EL (cell line): Measurements from ENCODE around the gene RNU1-1.
"Not testable (repeated sequence)": the region's sequence is repeated elsewhere in the genome, so short reads cannot be mapped to it uniquely, and the experiment has no call there.

ENCODE experiments used
- DNase-seq: peaks from one replicate; pipeline ENCODE4 v3.0.0-alpha.2; 2016

RNU1-1 gene

DNA sequence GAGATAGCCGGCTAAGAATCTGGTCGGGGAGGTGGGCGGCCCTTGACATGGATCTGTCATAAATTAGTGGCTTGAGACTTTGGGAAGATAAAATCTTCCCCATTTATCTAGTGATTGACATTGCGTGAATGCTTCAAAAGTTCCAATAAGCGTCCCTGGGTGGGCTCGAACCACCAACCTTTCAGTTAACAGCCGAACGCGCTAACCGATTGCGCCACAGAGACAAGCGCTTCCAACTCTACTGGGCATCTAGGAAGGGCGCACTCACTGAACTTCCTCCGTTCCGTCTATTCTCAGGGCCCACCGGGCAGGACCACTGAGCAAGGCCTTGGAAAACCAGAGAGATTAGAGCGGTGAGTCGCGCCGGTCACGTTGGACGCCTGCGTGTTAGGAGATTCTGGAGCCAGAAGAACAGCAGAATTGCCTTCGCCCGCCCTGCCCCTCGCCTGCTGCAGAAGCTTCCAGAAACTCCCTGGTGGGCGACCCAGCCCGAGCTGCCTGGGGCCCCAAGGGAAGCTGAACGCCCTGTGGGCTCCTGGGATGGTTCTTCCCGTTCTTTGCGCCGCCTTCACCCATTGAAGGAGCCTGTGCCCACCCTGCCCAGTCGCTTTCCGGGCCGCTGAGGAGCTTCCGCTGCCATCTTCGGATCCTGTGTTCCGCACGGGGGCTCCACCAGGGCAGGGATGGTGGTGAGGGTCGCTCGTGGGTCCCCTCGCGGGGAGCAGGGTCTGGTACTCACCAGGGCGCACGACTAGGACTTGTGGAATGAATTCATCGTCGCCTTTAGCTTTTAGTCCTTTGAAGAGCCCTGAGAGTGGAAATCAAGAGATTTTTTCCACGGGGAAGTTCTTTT lies 6.6 kb upstream of the RNU1-1 start:
- DNase-seq = not testable (repeated sequence)

DNA sequence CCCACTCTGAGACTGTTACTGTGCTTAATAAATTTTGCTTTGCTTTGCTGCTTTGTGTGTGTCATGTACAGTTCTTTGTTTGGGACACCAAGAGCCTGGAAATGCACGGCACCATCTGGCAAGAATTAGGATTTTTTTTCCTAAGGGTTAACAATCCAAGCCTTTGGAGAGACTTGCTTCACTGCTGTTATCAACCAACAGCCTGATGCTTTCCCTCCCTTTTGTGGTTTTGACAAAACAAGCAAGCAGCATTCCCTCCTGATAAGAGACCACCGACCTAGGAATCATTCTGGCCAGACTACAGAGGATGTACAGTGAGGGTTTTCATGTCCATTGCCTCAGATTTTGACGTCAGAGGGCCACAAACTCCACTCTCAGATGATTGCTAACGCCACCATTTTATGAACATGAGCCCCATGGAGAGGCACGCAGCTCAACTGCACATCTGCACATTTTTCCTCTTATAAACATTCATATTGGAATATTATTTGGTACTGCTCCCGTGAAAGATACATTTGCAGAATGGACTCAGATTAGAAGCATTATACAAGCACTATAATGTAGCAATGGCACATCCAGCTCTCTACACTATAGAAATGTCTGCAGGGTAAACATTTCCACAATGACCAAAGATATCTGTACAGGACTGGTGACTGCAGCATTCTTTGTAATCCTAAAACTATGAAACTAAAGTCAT lies 5.3 kb upstream of the RNU1-1 start:
- not testable (repeated sequence) for DNase-seq

GRCh38 chr1:16518913-16519254 lies 4.8 kb upstream of the RNU1-1 start:
- DNase-seq = not testable (repeated sequence)

DNA sequence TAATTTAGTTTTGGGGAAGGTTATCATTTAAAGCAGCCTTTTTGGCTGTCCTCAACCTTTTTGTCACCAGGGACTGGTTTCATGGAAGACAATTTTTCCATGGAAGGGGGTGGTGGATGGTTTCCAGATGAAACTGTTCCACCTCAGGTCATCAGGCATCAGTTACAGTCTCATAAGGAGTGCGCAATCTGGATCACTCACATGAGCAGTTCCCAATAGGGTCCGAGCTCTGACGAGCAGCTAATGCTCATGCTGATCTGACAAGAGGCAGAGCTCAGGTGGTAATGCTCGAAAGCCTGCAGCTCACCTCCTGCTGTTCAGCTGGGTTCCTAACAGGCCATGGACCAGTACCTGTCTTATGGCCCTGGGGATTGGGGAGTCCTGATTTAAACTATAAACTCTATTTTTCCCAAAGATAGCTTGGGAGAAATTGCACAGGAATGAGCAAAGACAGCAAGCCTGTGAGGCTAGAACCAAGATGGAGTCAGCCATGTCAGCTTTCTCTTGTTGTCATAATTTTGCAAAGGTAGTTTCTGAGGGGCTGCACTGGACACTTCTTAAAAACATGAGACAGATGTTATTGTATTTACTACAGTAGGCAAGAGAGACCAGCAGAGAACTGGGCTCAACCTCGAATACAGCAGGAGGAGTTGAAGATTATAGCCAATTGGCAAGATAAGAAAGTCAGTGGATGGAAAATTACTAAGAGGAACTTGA lies 2.8 kb upstream of the RNU1-1 start:
- DNase-seq = not testable (repeated sequence)

DNA sequence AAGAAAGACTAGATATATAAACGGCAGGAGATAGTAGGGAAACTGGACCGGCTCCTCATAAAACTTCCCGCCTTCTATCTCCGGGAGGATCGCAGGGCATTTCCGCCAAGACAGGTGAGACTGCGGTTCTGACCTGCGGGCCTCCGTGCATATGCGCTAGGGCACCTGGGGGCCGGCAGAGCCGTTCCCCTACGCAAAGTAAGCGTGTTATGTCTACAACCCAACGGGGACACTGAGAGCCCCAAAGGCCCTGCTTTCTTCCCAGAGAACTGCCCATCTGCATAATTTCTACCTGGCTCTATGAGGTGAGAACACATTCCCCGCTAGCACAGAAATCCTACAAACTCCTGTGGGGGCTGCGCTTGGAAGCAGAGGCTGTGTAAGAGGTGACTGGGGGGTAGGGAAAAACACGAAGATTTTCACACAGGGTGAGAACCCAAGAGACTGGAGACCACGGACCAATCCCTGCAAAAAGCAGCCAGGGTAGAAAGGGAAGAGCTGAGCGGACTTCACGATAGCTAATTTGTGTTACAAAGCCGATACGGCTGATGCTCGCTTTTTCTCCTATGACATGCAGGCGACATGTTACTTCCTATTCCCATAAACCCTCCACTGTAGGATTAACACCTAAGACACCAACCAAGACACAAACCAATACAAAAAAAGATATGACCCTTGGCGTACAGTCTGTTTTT lies 526 bp downstream of the RNU1-1 start:
- peak; percentile 97 for DNase-seq

DNA sequence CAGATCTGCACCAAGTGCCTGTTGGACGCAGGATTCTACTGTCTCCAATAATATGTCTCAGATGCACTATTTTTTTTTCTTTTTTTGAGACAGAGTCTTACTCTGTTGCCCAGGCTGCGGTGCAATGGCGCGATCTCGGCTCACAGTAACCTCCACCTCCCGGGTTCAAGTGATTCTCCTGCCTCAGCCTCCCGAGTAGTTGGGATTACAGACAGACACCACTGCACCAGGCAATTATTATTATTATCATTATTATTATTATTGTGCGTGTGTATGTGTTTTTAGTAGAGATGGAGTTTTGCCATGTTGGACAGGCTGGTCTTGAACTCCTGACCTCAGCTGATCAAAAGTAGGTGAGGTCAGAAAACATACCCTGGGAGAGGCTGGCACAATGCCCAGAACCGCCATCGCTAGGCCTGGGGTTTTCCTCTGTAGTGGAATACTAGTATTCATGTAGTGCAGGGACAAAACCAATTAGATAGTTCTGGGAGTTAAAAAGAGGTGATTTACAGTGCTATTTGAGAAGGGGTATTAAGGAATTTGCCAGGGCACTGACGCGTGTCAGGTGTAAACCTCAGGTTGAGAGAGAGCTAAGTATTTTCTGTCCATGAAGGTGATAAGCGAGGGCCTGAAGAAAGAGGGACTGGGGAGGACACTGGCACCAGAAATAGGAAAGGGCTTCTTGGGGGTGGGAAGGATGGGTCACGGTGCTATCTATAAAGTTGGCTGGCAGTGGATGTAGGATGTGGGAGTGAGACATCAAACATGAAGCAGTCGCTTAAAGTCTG lies 1.3 kb downstream of the RNU1-1 start:
- not testable (repeated sequence) for DNase-seq

DNA sequence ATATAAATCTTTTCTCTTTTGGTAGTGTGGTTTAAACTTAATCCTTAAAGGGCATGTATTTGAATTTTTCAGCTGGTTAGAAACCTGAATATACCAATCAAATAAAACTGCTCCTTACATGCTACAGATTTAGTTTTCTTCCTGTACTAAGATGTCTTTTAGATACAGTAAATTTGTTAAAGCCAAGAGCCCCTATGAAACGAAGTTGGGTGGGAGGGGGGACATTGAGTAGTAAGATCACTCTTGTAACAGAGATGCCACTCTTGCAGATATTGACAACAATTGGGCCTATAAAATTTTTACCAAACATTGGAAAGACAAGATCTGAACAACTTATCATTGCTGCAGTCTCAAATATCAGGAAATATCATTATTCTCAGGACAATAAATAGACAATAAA lies 2.2 kb downstream of the RNU1-1 start:
- not testable (repeated sequence) for DNase-seq

DNA sequence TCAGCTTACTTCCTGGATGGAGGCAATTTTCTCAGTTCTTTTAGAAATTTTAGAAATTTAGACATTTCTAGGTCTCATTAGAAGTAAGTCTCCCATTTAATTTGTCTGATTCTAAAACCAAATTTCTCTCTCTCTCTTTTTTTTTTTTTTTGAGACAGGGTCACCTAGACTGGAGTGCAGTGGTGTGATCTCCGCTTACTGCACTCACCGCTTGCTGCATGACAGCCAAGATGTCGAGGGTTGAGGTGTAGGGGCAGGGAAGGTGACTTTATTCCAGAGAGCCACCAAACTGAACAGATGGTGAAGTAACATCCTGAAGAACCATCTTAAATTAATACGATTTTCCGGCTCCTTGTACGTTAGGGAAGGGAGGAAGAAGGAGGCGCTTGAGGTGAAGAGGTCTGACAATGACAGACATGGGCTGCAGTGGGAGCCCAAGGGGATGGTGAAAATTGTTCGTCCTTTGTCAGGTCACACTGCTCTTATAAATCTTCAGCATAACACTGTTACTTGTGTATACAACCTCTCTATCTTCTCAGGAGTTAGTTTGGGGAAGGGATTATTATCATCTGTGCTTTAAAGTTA lies 5.1 kb downstream of the RNU1-1 start:
- DNase-seq = peak; percentile 28

GRCh38 chr1:16506364-16507136 lies 7.5 kb downstream of the RNU1-1 start:
- DNase-seq = not testable (repeated sequence)

DNA sequence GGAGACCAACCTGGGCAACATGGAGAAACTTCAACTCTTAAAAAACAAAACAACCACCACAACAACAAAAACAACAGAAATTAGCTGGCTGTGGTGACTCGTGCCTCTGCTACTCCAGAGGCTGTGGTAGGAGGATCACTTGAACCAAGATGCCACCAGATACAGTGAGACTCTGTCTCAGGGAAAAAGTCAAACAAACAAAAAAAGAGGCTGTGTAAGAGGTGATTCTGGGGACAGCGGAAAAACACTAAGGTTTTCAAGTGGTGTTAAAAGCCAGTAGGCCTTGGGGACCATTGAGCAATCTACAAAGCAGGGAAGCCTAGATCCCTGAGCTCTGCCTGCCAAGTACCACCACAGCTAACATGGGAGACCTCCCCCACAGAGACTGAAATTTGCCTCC lies 8.2 kb downstream of the RNU1-1 start:
- DNase-seq = not testable (repeated sequence)

DNA sequence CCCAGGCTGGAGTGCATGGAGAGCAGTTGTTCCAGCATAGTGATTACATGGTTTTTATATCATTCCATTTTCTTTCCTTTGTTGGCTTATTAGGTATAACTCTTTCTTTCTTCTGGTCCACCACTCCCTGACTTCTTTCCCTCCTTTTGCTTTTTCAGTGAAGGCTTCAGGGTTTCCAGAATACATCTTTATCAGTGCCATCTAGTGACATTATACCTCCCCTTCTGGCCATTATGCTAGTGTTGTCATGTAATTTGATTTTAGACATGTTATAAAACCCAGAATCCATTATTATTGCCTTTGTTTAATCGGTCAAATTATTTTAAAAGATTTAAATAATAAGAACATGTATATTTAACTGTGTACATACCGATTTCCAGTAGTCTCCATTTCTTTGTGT lies 10.6 kb downstream of the RNU1-1 start:
- no peak for DNase-seq

GRCh38 chr1:16501446-16501845 lies 12.6 kb downstream of the RNU1-1 start:
- not testable (repeated sequence) for DNase-seq

DNA sequence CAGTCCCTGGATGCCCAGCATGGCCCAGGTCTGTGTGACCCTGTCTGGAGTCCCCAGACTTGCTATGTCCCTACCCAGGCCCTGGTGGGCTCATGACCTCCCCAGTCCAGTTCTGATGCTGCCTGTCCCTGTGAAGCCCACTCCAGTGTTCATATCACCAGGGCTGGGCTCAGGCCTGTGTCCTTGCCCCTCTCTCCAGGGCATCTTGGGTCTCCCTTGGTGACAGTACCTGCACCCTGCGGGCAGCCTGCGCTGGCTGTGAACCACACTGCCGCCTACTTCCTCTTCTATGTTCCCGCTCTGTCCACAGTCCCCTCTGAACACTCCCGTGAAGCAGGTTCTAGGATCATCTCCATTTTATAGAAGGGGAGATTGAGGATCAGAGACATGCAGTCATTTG lies 13.1 kb downstream of the RNU1-1 start:
- not testable (repeated sequence) for DNase-seq

- not testable (repeated sequence) for DNase-seq
These were observed 13.6 kb downstream of the RNU1-1 start for GRCh38 chr1:16500466-16500865.

GRCh38 chr1:16498573-16499413 lies 15.3 kb downstream of the RNU1-1 start:
- peak; percentile 88 for DNase-seq

DNA sequence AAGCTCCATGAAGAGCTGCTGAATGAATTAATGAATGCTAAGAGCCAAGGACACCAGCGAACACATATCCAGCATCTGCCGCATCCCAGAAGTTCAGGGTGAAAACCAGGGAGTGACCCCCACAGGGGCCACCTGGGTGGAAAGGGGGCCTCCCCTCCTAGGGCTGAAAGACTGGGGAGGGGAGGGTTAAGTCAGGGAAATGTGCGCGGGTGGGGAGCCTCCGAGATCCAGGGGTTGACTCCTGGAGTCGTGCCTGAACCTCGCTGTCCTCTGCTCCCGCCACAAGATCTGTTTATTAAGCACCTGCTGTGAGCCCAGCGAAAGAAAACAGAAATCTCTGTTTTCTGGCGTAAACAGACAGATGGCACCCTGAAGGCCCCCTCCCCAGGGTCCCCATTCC lies 16.0 kb downstream of the RNU1-1 start:
- not testable (repeated sequence) for DNase-seq

GRCh38 chr1:16497474-16497904 lies 16.6 kb downstream of the RNU1-1 start:
- DNase-seq = not testable (repeated sequence)

DNA sequence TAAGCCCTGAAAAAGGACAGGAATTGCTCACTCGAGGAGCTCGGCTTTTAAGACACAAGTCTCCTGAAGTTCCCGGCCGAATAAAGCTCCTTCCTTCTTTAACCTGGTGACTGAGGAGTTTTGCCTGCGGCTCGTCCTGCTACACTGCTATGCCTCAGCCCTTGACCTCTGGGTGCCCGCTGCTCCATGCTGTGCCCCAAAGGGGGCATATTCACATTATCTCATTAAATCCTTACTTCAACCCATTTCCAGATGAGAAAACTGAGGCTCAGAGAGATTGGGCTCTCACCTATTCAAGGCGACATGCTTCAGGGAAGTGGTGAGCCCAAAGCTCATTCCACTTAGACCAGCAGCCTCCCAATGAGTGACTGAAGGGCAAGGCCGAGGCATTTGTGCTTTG lies 20.4 kb downstream of the RNU1-1 start:
- DNase-seq = not testable (repeated sequence)

- not testable (repeated sequence) for DNase-seq
These were observed 21.1 kb downstream of the RNU1-1 start for GRCh38 chr1:16492937-16493336.
